Measurements from ENCODE around the gene TMED8. TPM values are rescaled to one million over a fixed set of nuclear protein-coding genes. Genes with fewer than 3 reads are reported as not detected.

The TMED8 gene
- polyA plus RNA-seq, 1 experiment: 4.2 TPM

DNA sequence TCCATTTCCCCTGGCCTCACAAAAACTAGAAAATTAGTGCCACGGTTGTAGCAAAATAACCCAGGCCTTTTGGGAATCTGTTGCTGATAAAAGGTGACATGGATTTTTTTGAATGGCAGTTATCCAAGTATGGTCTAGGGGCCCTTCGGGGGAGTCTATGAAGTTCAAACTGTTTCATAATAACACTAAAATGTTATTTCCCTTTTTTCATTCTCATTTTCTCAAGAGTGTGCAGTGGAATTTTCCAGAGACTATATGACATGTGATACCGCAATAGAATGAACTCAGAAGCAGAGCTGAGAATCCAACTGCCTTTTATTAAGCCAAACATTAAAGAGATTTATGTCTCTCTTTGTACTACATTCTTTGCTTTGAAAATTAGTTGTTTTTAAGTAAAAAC is 29.1 kb downstream of the TMED8 start:
- DNase-seq (ENCODE audit: low read depth): no peak
- TF ChIP-seq, protein P1, sequence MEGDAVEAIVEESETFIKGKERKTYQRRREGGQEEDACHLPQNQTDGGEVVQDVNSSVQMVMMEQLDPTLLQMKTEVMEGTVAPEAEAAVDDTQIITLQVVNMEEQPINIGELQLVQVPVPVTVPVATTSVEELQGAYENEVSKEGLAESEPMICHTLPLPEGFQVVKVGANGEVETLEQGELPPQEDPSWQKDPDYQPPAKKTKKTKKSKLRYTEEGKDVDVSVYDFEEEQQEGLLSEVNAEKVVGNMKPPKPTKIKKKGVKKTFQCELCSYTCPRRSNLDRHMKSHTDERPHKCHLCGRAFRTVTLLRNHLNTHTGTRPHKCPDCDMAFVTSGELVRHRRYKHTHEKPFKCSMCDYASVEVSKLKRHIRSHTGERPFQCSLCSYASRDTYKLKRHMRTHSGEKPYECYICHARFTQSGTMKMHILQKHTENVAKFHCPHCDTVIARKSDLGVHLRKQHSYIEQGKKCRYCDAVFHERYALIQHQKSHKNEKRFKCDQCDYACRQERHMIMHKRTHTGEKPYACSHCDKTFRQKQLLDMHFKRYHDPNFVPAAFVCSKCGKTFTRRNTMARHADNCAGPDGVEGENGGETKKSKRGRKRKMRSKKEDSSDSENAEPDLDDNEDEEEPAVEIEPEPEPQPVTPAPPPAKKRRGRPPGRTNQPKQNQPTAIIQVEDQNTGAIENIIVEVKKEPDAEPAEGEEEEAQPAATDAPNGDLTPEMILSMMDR (IDR thresholded peaks at IDR 0.05; ENCODE audit: insufficient read depth, low read depth, low read length): no peak
- Histone ChIP-seq H3K36me3 (ENCODE audit: control insufficient read depth, insufficient read depth, low read length) (no peaks in the 10 kb centered on the region), H3K27me3 (ENCODE audit: control insufficient read depth, insufficient read depth, low read length) (no peaks in the 10 kb centered on the region), H3K4me3 (ENCODE audit: low read depth, low read length) (no peak overlapping the region)
- POLR2A ChIA-PET: no interaction called here
- CTCF ChIA-PET: no interaction called here

DNA sequence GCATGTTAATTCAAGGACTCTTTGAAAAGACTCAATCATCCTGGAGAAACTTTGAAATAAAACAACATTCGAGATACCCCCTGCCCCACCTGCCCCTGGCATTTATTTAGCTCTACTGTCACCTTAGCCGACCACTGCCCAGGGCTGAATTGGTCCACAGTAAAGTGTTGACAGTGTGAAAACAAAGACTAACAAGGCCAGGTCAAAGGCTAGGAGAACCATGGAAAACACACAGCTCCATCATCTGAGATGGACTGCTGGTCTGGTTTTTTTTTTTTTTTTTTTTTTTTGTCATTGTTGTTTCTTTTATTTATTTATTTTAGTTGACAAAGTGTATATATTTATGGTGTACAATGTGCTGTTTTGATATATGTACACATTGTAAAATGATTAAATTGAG is 30.4 kb downstream of the TMED8 start:
- Histone ChIP-seq H3K36me3 (ENCODE audit: control insufficient read depth, insufficient read depth, low read length) (peaks cover 2% of the 10 kb centered on the region), H3K27me3 (ENCODE audit: control insufficient read depth, insufficient read depth, low read length) (no peaks in the 10 kb centered on the region), H3K4me3 (ENCODE audit: low read depth, low read length) (no peak overlapping the region)
- no peak for DNase-seq (ENCODE audit: low read depth)
- ChIA-PET POLR2A (no interaction called here), CTCF (no interaction called here)
- TF ChIP-seq, protein P1 (IDR thresholded peaks at IDR 0.05; ENCODE audit: insufficient read depth, low read depth, low read length): no peak

DNA sequence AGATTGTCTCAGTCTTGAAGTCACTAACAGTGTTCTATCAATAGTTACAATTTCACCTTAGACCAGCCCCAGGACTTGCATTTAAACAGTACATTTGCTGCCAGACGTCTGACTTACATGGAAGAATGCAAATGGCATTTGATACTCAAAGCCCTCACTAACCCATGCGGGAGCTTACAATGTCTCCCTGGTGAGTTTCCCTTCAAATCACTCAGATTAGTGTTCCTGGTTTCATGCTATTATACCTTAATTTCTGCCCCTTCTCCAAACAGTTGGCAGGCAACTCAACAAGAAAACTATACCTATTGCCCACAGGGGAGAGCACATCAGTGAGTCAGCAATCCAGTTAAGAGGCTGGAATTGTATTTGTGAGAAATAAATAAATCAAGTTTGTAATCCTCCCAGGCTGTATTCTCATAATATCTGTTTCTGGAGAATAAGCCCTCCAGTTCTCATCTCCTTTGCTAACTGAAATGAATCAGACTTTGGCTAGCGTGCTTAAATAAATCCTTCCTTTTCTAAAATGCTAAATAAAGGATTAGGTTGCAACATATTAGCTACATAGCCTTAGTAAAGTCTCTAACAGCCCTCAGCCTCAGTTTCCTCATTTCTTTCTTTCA is 32.4 kb downstream of the TMED8 start:
- no peaks in the 10 kb centered on the region for H3K27me3 ChIP-seq (ENCODE audit: control insufficient read depth, insufficient read depth, low read length)
- TF ChIP-seq, protein P1 (IDR thresholded peaks at IDR 0.05; ENCODE audit: insufficient read depth, low read depth, low read length): no peak
- H3K4me3 ChIP-seq (ENCODE audit: low read depth, low read length): no peak overlapping the region
- POLR2A ChIA-PET: no interaction called here
- CTCF ChIA-PET: no interaction called here
- peaks cover 4% of the 10 kb centered on the region for H3K36me3 ChIP-seq (ENCODE audit: control insufficient read depth, insufficient read depth, low read length)
- DNase-seq (ENCODE audit: low read depth): no peak

DNA sequence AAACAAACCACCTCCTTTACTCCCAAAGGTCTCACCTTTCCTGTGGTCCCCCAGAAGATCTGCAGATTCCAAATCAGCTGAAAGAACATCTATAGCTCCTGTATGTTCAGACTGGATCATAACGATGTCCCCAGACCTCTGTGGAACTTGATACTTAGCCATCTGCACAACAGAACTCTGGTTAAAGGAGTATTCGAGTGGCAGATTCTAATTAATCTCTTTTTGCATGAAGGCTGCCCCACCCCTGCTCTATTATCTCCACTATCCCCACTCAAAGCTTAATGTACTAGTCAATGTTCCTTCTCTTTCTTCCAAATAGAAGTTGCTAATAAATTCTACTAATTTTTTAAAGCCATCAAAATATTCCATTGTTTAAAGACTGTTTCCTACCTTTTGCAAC is 33.2 kb downstream of the TMED8 start:
- no peak for DNase-seq (ENCODE audit: low read depth)
- Histone ChIP-seq H3K27me3 (ENCODE audit: control insufficient read depth, insufficient read depth, low read length) (no peaks in the 10 kb centered on the region), H3K4me3 (ENCODE audit: low read depth, low read length) (no peak overlapping the region), H3K36me3 (ENCODE audit: control insufficient read depth, insufficient read depth, low read length) (peaks cover 4% of the 10 kb centered on the region)
- ChIA-PET CTCF (no interaction called here), POLR2A (interaction anchor here (0.6 kb wide), 1 partner anchor 89 kb away, joined by 3 read pairs; no protein-coding TSS in a partner anchor)
- TF ChIP-seq, protein P1 (IDR thresholded peaks at IDR 0.05; ENCODE audit: insufficient read depth, low read depth, low read length): no peak

DNA sequence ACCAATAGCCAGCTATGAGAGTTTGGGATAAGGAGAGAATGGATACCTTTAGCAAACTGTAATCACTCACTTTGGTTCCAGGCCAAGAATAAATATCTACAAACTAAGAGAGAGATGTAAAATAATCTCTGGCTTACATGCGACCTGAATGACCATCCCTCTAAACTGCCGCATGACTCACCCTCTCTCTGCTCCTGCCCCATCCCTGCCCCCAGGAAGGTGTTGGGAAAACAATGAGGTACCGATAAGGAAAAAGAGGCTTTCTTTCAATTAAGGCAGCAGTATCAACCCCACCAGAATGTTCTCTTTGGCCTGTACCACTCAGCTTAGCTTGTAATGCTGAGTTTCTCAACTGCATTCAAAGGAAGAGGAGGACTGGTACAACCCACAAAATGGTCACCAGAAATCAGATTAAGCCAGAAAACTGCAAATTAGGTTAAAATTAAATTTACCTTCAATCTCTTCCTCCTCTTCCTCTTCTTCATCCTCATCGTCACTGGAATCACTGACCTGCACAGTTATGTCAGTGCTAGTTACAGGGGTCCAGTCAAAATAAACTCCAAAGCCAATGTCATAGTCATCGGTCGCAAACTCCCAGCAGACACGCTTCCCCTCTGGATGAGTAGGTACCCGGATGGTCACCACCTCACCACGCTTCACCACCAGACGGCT is 34.0 kb downstream of the TMED8 start:
- CTCF ChIA-PET: no interaction called here
- no peak for DNase-seq (ENCODE audit: low read depth)

More for the DNA sequence above, 34.0 kb downstream of the TMED8 start:
- Histone ChIP-seq H3K27me3 (ENCODE audit: control insufficient read depth, insufficient read depth, low read length) (no peaks in the 10 kb centered on the region), H3K36me3 (ENCODE audit: control insufficient read depth, insufficient read depth, low read length) (peaks cover 4% of the 10 kb centered on the region), H3K4me3 (ENCODE audit: low read depth, low read length) (no peak overlapping the region)
- POLR2A ChIA-PET: no interaction called here
- TF ChIP-seq, protein P1 (IDR thresholded peaks at IDR 0.05; ENCODE audit: insufficient read depth, low read depth, low read length): no peak
